ENCODE results near the gene HIPK4. TPM values are rescaled to one million over a fixed set of nuclear protein-coding genes. Genes with fewer than 3 reads are reported as not detected.

HIPK4 gene
- total RNA-seq, 1 donor from 2014 or later, result not detected

- no peak overlapping the region for H3K27ac ChIP-seq (ENCODE audit: low read depth, low read length)
- H3K79me2 ChIP-seq (ENCODE audit: insufficient read depth, low read length), result no peaks in the 10 kb centered on the region
- H3K4me3 Mint-ChIP-seq (ENCODE audit: unreplicated experiment), result no peak overlapping the region
- no peak overlapping the region for H3K27ac Mint-ChIP-seq (ENCODE audit: unreplicated experiment)
- H3K36me3 Mint-ChIP-seq (ENCODE audit: low read depth, unreplicated experiment), result peaks cover 4% of the 10 kb centered on the region
- no peak for FAIRE-seq
- H3K9me3 Mint-ChIP-seq (ENCODE audit: unreplicated experiment), result no peaks in the 10 kb centered on the region
- DNase-seq (ENCODE audit: low read depth), result no peak
- H3K9ac ChIP-seq (ENCODE audit: low read length), result no peak overlapping the region
- H3K9me3 ChIP-seq (ENCODE audit: insufficient read depth, low read depth, low read length), result no peaks in the 10 kb centered on the region
- no peaks in the 10 kb centered on the region for H4K20me1 ChIP-seq (ENCODE audit: insufficient read depth, low read length)
- H3K27me3 Mint-ChIP-seq (ENCODE audit: low read depth, unreplicated experiment), result peaks cover 32% of the 10 kb centered on the region
- no peaks in the 10 kb centered on the region for H3K4me1 ChIP-seq (ENCODE audit: insufficient read depth, low read length)
- TF ChIP-seq EZH2 (IDR thresholded peaks at IDR 0.05; ENCODE audit: insufficient read depth, low read length) (no peak), CTCF (IDR thresholded peaks at IDR 0.05; ENCODE audit: insufficient read depth, low read depth, low read length) (no peak)
- H3K27me3 ChIP-seq (ENCODE audit: insufficient read depth, low read length), result no peaks in the 10 kb centered on the region
- no peak overlapping the region for H2AFZ ChIP-seq (ENCODE audit: low read depth, low read length)
- no peaks in the 10 kb centered on the region for H3K4me1 Mint-ChIP-seq (ENCODE audit: low read depth, unreplicated experiment)
- no peak overlapping the region for H3K4me3 ChIP-seq (ENCODE audit: insufficient read depth, low read depth, low read length)
- no peaks in the 10 kb centered on the region for H3K36me3 ChIP-seq (ENCODE audit: insufficient read depth, low read length)
- no peak overlapping the region for H3K4me2 ChIP-seq (ENCODE audit: low read length)
Observed at GRCh38 chr19:40396886-40397567, 7.0 kb upstream of the HIPK4 start.

DNA sequence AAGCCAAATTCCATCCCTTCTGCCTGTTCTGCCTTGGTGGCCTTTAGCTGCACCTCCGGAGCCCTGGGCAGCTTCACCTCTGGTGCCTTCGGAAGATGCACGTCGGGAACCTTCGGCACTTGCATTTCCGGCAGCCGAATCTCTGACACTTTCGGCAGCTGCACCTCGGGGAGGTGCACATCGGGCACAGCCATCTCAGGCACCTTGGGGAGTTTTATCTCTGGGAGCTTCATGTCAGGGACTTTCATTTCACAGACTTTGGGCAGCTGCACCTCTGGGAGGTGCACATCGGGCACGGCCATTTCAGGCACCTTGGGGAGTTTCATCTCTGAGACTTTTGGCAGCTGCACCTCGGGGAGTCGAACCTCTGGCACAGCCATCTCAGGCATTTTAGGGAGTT lies 6.0 kb upstream of the HIPK4 start:
- Mint-ChIP-seq H3K27ac (ENCODE audit: unreplicated experiment) (peak overlapping the region; percentile 1), H3K4me3 (ENCODE audit: unreplicated experiment) (no peak overlapping the region), H3K9me3 (ENCODE audit: unreplicated experiment) (no peaks in the 10 kb centered on the region), H3K27me3 (ENCODE audit: low read depth, unreplicated experiment) (peaks cover 32% of the 10 kb centered on the region), H3K36me3 (ENCODE audit: low read depth, unreplicated experiment) (peaks cover 4% of the 10 kb centered on the region), H3K4me1 (ENCODE audit: low read depth, unreplicated experiment) (no peaks in the 10 kb centered on the region)
- Histone ChIP-seq H3K27ac (ENCODE audit: low read depth, low read length) (no peak overlapping the region), H4K20me1 (ENCODE audit: insufficient read depth, low read length) (no peaks in the 10 kb centered on the region), H3K27me3 (ENCODE audit: insufficient read depth, low read length) (no peaks in the 10 kb centered on the region), H3K36me3 (ENCODE audit: insufficient read depth, low read length) (no peaks in the 10 kb centered on the region), H3K4me2 (ENCODE audit: low read length) (no peak overlapping the region), H3K9ac (ENCODE audit: low read length) (no peak overlapping the region), H3K79me2 (ENCODE audit: insufficient read depth, low read length) (no peaks in the 10 kb centered on the region), H3K9me3 (ENCODE audit: insufficient read depth, low read depth, low read length) (no peaks in the 10 kb centered on the region), H2AFZ (ENCODE audit: low read depth, low read length) (no peak overlapping the region), H3K4me3 (ENCODE audit: insufficient read depth, low read depth, low read length) (no peak overlapping the region), H3K4me1 (ENCODE audit: insufficient read depth, low read length) (no peaks in the 10 kb centered on the region)
- FAIRE-seq, result no peak
- no peak for DNase-seq (ENCODE audit: low read depth)
- TF ChIP-seq CTCF (IDR thresholded peaks at IDR 0.05; ENCODE audit: insufficient read depth, low read depth, low read length) (no peak), EZH2 (IDR thresholded peaks at IDR 0.05; ENCODE audit: insufficient read depth, low read length) (no peak)

DNA sequence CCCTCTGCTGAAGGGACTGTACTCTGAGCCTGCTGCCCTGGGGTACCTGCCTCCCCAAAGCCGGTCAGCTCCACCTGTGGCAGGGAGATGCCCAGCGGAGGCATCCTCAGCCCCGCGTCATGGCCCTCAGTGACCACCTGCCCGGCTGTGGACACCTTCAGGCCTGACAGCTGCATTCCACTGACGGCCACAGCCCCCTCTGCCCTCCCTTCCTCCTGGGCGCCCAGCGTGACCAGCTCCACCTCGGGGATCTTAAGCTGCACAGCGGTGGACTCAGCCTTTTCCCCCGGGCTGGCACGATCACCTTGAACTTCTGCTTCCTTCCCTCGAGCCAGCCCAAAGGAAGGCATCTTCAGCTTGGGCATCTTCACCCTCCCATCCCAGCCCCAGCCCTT lies 4.8 kb upstream of the HIPK4 start:
- no peaks in the 10 kb centered on the region for H3K36me3 ChIP-seq (ENCODE audit: insufficient read depth, low read length)
- TF ChIP-seq EZH2 (IDR thresholded peaks at IDR 0.05; ENCODE audit: insufficient read depth, low read length), result no peak
- TF ChIP-seq CTCF (IDR thresholded peaks at IDR 0.05; ENCODE audit: insufficient read depth, low read depth, low read length), result no peak
- no peaks in the 10 kb centered on the region for H3K79me2 ChIP-seq (ENCODE audit: insufficient read depth, low read length)
- no peaks in the 10 kb centered on the region for H3K4me1 Mint-ChIP-seq (ENCODE audit: low read depth, unreplicated experiment)
- H4K20me1 ChIP-seq (ENCODE audit: insufficient read depth, low read length), result no peaks in the 10 kb centered on the region
- no peak overlapping the region for H3K9ac ChIP-seq (ENCODE audit: low read length)
- peaks cover 35% of the 10 kb centered on the region for H3K27me3 Mint-ChIP-seq (ENCODE audit: low read depth, unreplicated experiment)
- H3K27ac ChIP-seq (ENCODE audit: low read depth, low read length), result no peak overlapping the region
- no peak overlapping the region for H3K4me3 Mint-ChIP-seq (ENCODE audit: unreplicated experiment)
- no peaks in the 10 kb centered on the region for H3K9me3 Mint-ChIP-seq (ENCODE audit: unreplicated experiment)
- DNase-seq (ENCODE audit: low read depth) (no peak), FAIRE-seq (no peak)
- no peak overlapping the region for H2AFZ ChIP-seq (ENCODE audit: low read depth, low read length)
- H3K27ac Mint-ChIP-seq (ENCODE audit: unreplicated experiment), result no peak overlapping the region
- no peak overlapping the region for H3K4me2 ChIP-seq (ENCODE audit: low read length)
- no peaks in the 10 kb centered on the region for H3K27me3 ChIP-seq (ENCODE audit: insufficient read depth, low read length)
- no peaks in the 10 kb centered on the region for H3K9me3 ChIP-seq (ENCODE audit: insufficient read depth, low read depth, low read length)
- H3K36me3 Mint-ChIP-seq (ENCODE audit: low read depth, unreplicated experiment), result peaks cover 7% of the 10 kb centered on the region
- no peak overlapping the region for H3K4me3 ChIP-seq (ENCODE audit: insufficient read depth, low read depth, low read length)
- H3K4me1 ChIP-seq (ENCODE audit: insufficient read depth, low read length), result no peaks in the 10 kb centered on the region
